ENCODE data around the gene ZNF599. TPM values are rescaled to one million over a fixed set of nuclear protein-coding genes. Genes with fewer than 3 reads are reported as not detected.

The ZNF599 gene
- total and polyA plus RNA-seq, 2 of the 13 experiments (the other 11 are each of a cell fraction or from before 2014, with no cell fraction given), result 5.8 to 7.3 TPM

DNA sequence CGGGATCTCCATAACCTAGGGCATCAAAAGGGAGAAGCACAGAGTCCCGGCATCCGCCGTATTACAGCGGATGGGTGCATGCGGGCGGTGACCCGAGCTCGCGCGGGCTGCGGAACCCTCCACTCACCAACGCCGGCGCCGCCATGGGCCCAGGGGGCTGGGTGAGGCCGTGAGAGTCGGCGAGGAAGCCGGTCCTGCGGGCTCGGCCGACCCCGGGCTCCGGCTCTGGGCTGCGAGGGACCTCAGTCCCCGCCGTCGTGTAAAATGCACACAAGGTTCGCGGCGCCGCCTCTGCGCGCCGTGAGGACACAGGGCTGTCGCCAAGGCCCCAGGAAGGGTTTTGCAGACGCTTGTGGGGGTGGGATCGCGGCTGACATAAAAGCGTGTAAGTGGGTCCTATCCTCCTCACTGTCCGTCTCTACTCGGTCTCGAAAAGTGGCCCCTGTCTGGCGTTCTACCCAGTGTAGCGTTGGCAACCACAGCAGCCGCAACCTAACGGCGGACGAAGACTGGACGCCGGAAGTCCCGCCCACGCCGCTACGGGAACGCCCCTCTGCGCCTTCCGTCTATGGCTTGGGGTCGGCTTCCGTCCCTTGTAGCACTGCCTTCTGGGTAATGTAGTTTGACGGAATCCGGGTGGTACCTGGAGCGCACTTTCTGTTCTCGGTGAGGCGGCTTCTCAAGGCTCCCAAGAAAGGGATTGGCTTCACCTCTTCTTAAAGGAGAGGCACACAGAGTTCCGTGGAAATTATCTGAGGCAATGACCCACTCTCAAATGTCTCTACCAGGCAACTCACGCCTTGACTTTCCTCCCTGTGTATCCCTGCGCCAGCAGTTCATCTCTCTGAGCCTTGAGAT is at the start of gene ZNF599 (continued):
- TF ChIP-seq, protein P1, sequence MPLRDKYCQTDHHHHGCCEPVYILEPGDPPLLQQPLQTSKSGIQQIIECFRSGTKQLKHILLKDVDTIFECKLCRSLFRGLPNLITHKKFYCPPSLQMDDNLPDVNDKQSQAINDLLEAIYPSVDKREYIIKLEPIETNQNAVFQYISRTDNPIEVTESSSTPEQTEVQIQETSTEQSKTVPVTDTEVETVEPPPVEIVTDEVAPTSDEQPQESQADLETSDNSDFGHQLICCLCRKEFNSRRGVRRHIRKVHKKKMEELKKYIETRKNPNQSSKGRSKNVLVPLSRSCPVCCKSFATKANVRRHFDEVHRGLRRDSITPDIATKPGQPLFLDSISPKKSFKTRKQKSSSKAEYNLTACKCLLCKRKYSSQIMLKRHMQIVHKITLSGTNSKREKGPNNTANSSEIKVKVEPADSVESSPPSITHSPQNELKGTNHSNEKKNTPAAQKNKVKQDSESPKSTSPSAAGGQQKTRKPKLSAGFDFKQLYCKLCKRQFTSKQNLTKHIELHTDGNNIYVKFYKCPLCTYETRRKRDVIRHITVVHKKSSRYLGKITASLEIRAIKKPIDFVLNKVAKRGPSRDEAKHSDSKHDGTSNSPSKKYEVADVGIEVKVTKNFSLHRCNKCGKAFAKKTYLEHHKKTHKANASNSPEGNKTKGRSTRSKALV (CRISPR knock-in tag; IDR thresholded peaks at IDR 0.05), result peak; percentile 61; the same call in 1 of the 2 replicates
- TF ChIP-seq SOX6 (IDR thresholded peaks at IDR 0.05), result no peak
- TF ChIP-seq SOX6 (CRISPR knock-in tag; IDR thresholded peaks at IDR 0.05), result peak; percentile 65
- 0 out of 2 replicates have a peak, but pooled peaks have one; percentile 51 for TF ChIP-seq HIVEP1 (CRISPR knock-in tag; IDR thresholded peaks at IDR 0.05)
- TF ChIP-seq DMAP1 (CRISPR knock-in tag; IDR thresholded peaks at IDR 0.05), result peak; percentile 42; the same call in 1 of the 2 replicates
- peak; percentile 18; the same call in 1 of the 2 replicates for TF ChIP-seq STAG1 (CRISPR knock-in tag; IDR thresholded peaks at IDR 0.05)
- TF ChIP-seq, protein P2, sequence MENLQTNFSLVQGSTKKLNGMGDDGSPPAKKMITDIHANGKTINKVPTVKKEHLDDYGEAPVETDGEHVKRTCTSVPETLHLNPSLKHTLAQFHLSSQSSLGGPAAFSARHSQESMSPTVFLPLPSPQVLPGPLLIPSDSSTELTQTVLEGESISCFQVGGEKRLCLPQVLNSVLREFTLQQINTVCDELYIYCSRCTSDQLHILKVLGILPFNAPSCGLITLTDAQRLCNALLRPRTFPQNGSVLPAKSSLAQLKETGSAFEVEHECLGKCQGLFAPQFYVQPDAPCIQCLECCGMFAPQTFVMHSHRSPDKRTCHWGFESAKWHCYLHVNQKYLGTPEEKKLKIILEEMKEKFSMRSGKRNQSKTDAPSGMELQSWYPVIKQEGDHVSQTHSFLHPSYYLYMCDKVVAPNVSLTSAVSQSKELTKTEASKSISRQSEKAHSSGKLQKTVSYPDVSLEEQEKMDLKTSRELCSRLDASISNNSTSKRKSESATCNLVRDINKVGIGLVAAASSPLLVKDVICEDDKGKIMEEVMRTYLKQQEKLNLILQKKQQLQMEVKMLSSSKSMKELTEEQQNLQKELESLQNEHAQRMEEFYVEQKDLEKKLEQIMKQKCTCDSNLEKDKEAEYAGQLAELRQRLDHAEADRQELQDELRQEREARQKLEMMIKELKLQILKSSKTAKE (CRISPR knock-in tag; IDR thresholded peaks at IDR 0.05; ENCODE audit: borderline replicate concordance), result no peak
- no peak for TF ChIP-seq MZF1 (CRISPR knock-in tag; IDR thresholded peaks at IDR 0.05; ENCODE audit: borderline replicate concordance)
- TF ChIP-seq EZH2 (conservative IDR thresholded peaks at IDR 0.05; ENCODE audit: low read depth, low read length), result no peak
- TF ChIP-seq, protein P3, sequence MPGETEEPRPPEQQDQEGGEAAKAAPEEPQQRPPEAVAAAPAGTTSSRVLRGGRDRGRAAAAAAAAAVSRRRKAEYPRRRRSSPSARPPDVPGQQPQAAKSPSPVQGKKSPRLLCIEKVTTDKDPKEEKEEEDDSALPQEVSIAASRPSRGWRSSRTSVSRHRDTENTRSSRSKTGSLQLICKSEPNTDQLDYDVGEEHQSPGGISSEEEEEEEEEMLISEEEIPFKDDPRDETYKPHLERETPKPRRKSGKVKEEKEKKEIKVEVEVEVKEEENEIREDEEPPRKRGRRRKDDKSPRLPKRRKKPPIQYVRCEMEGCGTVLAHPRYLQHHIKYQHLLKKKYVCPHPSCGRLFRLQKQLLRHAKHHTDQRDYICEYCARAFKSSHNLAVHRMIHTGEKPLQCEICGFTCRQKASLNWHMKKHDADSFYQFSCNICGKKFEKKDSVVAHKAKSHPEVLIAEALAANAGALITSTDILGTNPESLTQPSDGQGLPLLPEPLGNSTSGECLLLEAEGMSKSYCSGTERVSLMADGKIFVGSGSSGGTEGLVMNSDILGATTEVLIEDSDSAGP (CRISPR knock-in tag; IDR thresholded peaks at IDR 0.05; ENCODE audit: borderline replicate concordance), result peak; percentile 43; the same call in 1 of the 2 replicates
- no peak for TF ChIP-seq ZNF720 (CRISPR knock-in tag; IDR thresholded peaks at IDR 0.05)
- no peak; the same call in 1 of the 2 replicates for TF ChIP-seq PITX1 (CRISPR knock-in tag; IDR thresholded peaks at IDR 0.05)
- TF ChIP-seq, protein P4, sequence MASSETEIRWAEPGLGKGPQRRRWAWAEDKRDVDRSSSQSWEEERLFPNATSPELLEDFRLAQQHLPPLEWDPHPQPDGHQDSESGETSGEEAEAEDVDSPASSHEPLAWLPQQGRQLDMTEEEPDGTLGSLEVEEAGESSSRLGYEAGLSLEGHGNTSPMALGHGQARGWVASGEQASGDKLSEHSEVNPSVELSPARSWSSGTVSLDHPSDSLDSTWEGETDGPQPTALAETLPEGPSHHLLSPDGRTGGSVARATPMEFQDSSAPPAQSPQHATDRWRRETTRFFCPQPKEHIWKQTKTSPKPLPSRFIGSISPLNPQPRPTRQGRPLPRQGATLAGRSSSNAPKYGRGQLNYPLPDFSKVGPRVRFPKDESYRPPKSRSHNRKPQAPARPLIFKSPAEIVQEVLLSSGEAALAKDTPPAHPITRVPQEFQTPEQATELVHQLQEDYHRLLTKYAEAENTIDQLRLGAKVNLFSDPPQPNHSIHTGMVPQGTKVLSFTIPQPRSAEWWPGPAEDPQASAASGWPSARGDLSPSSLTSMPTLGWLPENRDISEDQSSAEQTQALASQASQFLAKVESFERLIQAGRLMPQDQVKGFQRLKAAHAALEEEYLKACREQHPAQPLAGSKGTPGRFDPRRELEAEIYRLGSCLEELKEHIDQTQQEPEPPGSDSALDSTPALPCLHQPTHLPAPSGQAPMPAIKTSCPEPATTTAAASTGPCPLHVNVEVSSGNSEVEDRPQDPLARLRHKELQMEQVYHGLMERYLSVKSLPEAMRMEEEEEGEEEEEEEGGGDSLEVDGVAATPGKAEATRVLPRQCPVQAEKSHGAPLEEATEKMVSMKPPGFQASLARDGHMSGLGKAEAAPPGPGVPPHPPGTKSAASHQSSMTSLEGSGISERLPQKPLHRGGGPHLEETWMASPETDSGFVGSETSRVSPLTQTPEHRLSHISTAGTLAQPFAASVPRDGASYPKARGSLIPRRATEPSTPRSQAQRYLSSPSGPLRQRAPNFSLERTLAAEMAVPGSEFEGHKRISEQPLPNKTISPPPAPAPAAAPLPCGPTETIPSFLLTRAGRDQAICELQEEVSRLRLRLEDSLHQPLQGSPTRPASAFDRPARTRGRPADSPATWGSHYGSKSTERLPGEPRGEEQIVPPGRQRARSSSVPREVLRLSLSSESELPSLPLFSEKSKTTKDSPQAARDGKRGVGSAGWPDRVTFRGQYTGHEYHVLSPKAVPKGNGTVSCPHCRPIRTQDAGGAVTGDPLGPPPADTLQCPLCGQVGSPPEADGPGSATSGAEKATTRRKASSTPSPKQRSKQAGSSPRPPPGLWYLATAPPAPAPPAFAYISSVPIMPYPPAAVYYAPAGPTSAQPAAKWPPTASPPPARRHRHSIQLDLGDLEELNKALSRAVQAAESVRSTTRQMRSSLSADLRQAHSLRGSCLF (CRISPR knock-in tag; IDR thresholded peaks at IDR 0.05; ENCODE audit: borderline replicate concordance), result no peak
- TF ChIP-seq, protein P5, sequence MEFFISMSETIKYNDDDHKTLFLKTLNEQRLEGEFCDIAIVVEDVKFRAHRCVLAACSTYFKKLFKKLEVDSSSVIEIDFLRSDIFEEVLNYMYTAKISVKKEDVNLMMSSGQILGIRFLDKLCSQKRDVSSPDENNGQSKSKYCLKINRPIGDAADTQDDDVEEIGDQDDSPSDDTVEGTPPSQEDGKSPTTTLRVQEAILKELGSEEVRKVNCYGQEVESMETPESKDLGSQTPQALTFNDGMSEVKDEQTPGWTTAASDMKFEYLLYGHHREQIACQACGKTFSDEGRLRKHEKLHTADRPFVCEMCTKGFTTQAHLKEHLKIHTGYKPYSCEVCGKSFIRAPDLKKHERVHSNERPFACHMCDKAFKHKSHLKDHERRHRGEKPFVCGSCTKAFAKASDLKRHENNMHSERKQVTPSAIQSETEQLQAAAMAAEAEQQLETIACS (CRISPR knock-in tag; IDR thresholded peaks at IDR 0.05), result no peak
- peak; percentile 73 for TF ChIP-seq NFYC (CRISPR knock-in tag; IDR thresholded peaks at IDR 0.05)
- TF ChIP-seq ZFY (CRISPR knock-in tag; IDR thresholded peaks at IDR 0.05), result peak; percentile 75
- no peak for TF ChIP-seq HNRNPH1 (optimal IDR thresholded peaks at IDR 0.05; ENCODE audit: low read depth, low read length)

Data from HepG2 (cell line).